ENCODE data around the gene KANSL1. TPM values are rescaled to one million over a fixed set of nuclear protein-coding genes. Genes with fewer than 3 reads are reported as not detected.

KANSL1 gene
- total RNA-seq, 1 donor from 2014 or later, result 99.8 TPM

- Histone ChIP-seq H3K79me2 (ENCODE audit: insufficient read depth, low read length) (no peaks in the 10 kb centered on the region), H3K36me3 (ENCODE audit: insufficient read depth, low read length) (no peaks in the 10 kb centered on the region), H2AFZ (ENCODE audit: low read depth, low read length) (no peak overlapping the region), H3K27me3 (ENCODE audit: insufficient read depth, low read length) (peaks cover 6% of the 10 kb centered on the region), H3K9ac (ENCODE audit: low read length) (no peak overlapping the region), H3K4me1 (ENCODE audit: insufficient read depth, low read length) (no peaks in the 10 kb centered on the region), H3K4me2 (ENCODE audit: low read length) (no peak overlapping the region), H3K9me3 (ENCODE audit: insufficient read depth, low read depth, low read length) (no peaks in the 10 kb centered on the region), H4K20me1 (ENCODE audit: insufficient read depth, low read length) (no peaks in the 10 kb centered on the region), H3K4me3 (ENCODE audit: insufficient read depth, low read depth, low read length) (no peak overlapping the region), H3K27ac (ENCODE audit: low read depth, low read length) (no peak overlapping the region)
- H3K36me3 Mint-ChIP-seq (ENCODE audit: low read depth, unreplicated experiment), result no peaks in the 10 kb centered on the region
- FAIRE-seq (no peak), DNase-seq (ENCODE audit: low read depth) (no peak)
- H3K4me3 Mint-ChIP-seq (ENCODE audit: unreplicated experiment), result no peak overlapping the region
- peaks cover under 1% of the 10 kb centered on the region for H3K4me1 Mint-ChIP-seq (ENCODE audit: low read depth, unreplicated experiment)
- H3K27me3 Mint-ChIP-seq (ENCODE audit: low read depth, unreplicated experiment), result peaks cover 27% of the 10 kb centered on the region
- H3K27ac Mint-ChIP-seq (ENCODE audit: unreplicated experiment), result no peak overlapping the region
- no peak for TF ChIP-seq EZH2 (IDR thresholded peaks at IDR 0.05; ENCODE audit: insufficient read depth, low read length)
- TF ChIP-seq CTCF (IDR thresholded peaks at IDR 0.05; ENCODE audit: insufficient read depth, low read depth, low read length), result no peak
- H3K9me3 Mint-ChIP-seq (ENCODE audit: unreplicated experiment), result peaks cover 3% of the 10 kb centered on the region
Observed at GRCh38 chr17:45984368-45984767, 208.9 kb downstream of the KANSL1 start.

GRCh38 chr17:45983614-45984310 lies 209.5 kb downstream of the KANSL1 start:
- H3K36me3 ChIP-seq (ENCODE audit: insufficient read depth, low read length), result no peaks in the 10 kb centered on the region
- no peak for TF ChIP-seq EZH2 (IDR thresholded peaks at IDR 0.05; ENCODE audit: insufficient read depth, low read length)
- no peak for TF ChIP-seq CTCF (IDR thresholded peaks at IDR 0.05; ENCODE audit: insufficient read depth, low read depth, low read length)
- Mint-ChIP-seq H3K9me3 (ENCODE audit: unreplicated experiment) (no peaks in the 10 kb centered on the region), H3K4me1 (ENCODE audit: low read depth, unreplicated experiment) (peaks cover 5% of the 10 kb centered on the region), H3K36me3 (ENCODE audit: low read depth, unreplicated experiment) (no peaks in the 10 kb centered on the region), H3K4me3 (ENCODE audit: unreplicated experiment) (no peak overlapping the region), H3K27ac (ENCODE audit: unreplicated experiment) (no peak overlapping the region), H3K27me3 (ENCODE audit: low read depth, unreplicated experiment) (peaks cover 27% of the 10 kb centered on the region)
- no peaks in the 10 kb centered on the region for H4K20me1 ChIP-seq (ENCODE audit: insufficient read depth, low read length)
- peaks cover 6% of the 10 kb centered on the region for H3K27me3 ChIP-seq (ENCODE audit: insufficient read depth, low read length)
- no peak overlapping the region for H2AFZ ChIP-seq (ENCODE audit: low read depth, low read length)
- no peaks in the 10 kb centered on the region for H3K4me1 ChIP-seq (ENCODE audit: insufficient read depth, low read length)
- no peak overlapping the region for H3K4me3 ChIP-seq (ENCODE audit: insufficient read depth, low read depth, low read length)
- DNase-seq (ENCODE audit: low read depth), result no peak
- no peak overlapping the region for H3K9ac ChIP-seq (ENCODE audit: low read length)
- H3K9me3 ChIP-seq (ENCODE audit: insufficient read depth, low read depth, low read length), result no peaks in the 10 kb centered on the region
- no peaks in the 10 kb centered on the region for H3K79me2 ChIP-seq (ENCODE audit: insufficient read depth, low read length)
- no peak overlapping the region for H3K27ac ChIP-seq (ENCODE audit: low read depth, low read length)
- no peak for FAIRE-seq
- H3K4me2 ChIP-seq (ENCODE audit: low read length), result no peak overlapping the region
